Cardiac fibroblast (primary cell): ENCODE measurements around the gene ITGAD.

Experiments used
- DNase-seq, 2 donors: peaks; one replicate each; pipeline versions ENCODE4 v3.0.0 to v3.0.0-alpha.2; 2010; ENCODE audit warnings: low read depth in 2 of 2
- H3K4me3 ChIP-seq, 2 donors: replicated peaks in 1 of 2; 1 replicate in 1 of 2; 2 replicates in 1 of 2; pipeline ENCODE4 v1.5.1; 2011; ENCODE audit warnings: low read depth in 2 of 2, low read length in 2 of 2, mild to moderate bottlenecking in 2 of 2, moderate library complexity in 1 of 2
- CTCF ChIP-seq: IDR thresholded peaks from one replicate; pipeline ENCODE4 v1.5.1; 2011; ENCODE audit warnings: low read depth, mild to moderate bottlenecking, low read length, inconsistent platforms

Gene ITGAD

DNA sequence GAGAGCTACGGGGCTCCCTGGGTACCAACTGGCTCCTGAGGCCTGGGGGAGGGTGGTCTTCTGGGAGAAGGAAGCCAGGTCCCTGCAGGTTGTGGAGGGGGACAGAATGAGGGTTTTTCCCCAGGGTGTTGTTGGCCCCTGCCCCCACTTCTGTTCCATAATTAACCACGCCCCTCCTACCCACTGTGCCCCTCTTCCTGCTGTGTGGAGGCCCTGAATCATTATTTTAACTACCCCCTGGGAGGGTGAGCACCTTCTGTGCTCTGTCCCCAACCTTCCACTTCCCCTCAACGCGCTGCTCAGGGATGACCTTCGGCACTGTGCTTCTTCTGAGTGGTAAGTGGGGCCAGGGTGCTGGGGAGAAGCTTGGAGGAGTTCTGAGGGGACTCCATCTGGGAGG is at the start of gene ITGAD:
ITGAD (plus strand) TSS at position 280 of the 400 bp plus-strand sequence; CDS start at position 306, 26 bp downstream.
- no peak for DNase-seq
- H3K4me3 ChIP-seq, result no peak within 1 kb of the TSS
- TF ChIP-seq CTCF, result no peak

- no peak for TF ChIP-seq CTCF
- H3K4me3 ChIP-seq, result no peak overlapping the region
- no peak for DNase-seq
Observed at GRCh38 chr16:31344712-31345111, 48.4 kb upstream of the ITGAD start.

- TF ChIP-seq CTCF, result no peak
- no peak overlapping the region for H3K4me3 ChIP-seq
- no peak for DNase-seq
Observed at GRCh38 chr16:31347445-31347844, 45.7 kb upstream of the ITGAD start.

DNA sequence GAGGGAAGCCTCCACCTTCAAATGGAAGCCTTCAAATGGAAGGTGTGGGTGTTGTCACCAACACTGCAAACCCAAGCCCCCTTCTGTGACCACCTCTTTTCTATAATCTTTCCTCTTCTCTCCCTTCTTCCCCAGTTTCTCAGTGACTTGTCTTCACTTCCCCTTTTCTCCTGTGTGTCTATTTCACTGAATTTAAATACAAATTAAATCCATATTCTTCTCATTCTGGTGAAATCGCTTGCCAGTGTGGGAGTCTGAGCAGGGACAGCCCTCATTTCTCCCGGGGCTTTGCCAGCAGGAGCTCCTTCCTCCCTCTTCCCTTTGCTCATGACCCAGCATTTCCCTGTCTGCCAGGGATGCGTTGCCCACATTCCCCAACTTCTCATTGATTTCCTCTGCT is 44.6 kb upstream of the ITGAD start:
- no peak overlapping the region for H3K4me3 ChIP-seq
- DNase-seq, result no peak
- no peak for TF ChIP-seq CTCF

GRCh38 chr16:31350275-31351005 is 42.7 kb upstream of the ITGAD start:
- no peak for DNase-seq
- no peak overlapping the region for H3K4me3 ChIP-seq
- no peak for TF ChIP-seq CTCF

DNA sequence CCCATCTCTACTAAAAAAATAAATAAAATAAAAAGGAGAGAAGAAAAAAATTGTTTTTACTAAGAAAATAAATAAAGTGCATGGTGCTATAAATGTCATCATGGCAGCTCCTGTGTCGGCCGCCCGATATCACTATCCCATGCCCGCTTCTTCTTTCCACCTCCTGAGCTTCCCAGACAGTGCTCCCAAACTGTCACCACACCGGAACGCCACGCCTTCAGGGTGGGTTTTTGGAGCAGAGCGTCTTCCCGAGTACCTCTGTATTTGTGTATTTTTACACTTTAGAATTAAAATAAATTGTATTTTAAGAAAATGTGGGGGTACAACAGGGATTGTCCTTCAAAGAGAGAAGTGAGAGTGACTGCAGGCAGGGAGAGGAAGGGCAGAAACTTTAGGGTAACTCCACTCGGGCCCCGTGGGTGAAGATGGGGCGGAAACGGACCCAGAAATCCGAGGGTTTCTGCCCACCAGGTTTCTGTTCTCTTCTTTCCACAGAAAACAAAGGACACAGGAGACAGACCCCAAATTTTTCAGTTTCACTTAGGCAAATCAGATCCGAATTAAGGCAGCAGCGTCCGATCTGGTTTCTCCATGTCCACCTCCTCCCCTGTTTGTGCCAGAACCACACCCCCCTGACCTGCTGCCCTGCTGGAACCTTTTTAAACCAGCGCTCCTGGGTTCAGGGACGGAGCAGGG is 41.7 kb upstream of the ITGAD start:
- DNase-seq, result no peak
- TF ChIP-seq CTCF, result no peak
- H3K4me3 ChIP-seq, result no peak overlapping the region
